HepG2 (cell line): ENCODE data around the gene JMJD8. TPM values are rescaled to one million over a fixed set of nuclear protein-coding genes. Genes with fewer than 3 reads are reported as not detected.

Source experiments
- ATAC-seq: fragments of 200-7000 bp; cut with Tn5 transposase; 3 replicates; pipeline ENCODE4 v1.9.1; 2020; ENCODE audit warnings: mild to moderate bottlenecking, moderate library complexity
- BruUV-seq: library from RNA; stranded (reverse); fragments of 400-500 nt; replicated peaks from 2 replicates; lab custom pipeline; 2021; lab: Mats Ljungman, UMichigan
- CTCF ChIA-PET: fragments of 300-600 bp; formaldehyde crosslinking; extraction: SDS; loops from one replicate; lab custom pipeline; 2021; ENCODE audit warnings: low total read pairs, inconsistent platforms, low intra/inter-chr PET ratio; lab: Yijun Ruan, JAX
- POLR2A ChIA-PET: fragments of 350-600 bp; sonication (Branson Sonifier 250); formaldehyde crosslinking; loops from one replicate; lab custom pipeline; 2020; ENCODE audit warnings: antibody characterized with exemption, inconsistent platforms; lab: Yijun Ruan, JAX
- DNase-seq: peaks from one replicate; pipeline ENCODE4 v3.0.0-alpha.2; 2015; ENCODE audit warnings: low spot score
- FAIRE-seq: peaks from 3 replicates; lab custom pipeline; 2011; peaks lifted over from hg19 to GRCh38; lab: Jason Lieb, UNC
- H2AFZ ChIP-seq: one replicate; pipeline ENCODE4 v1.6.1; 2011; ENCODE audit warnings: low read length, inconsistent platforms
- H3K27ac ChIP-seq: fragments of 300-600 bp; 3 replicates; pipeline ENCODE4 v1.8.0; 2011; ENCODE audit warnings: mixed run types, mild to moderate bottlenecking, mixed read lengths, low read length, inconsistent platforms; ENCODE audit not compliant: insufficient read depth; ENCODE audit errors: extremely low read length
- H3K27me3 ChIP-seq, 2 experiments: fragments of 200-600 bp in 1 of 2; 2 replicates in 1 of 2; 3 replicates in 1 of 2; pipeline versions ENCODE4 v1.6.0 to v1.8.0; 2011; ENCODE audit warnings: low read length in 2 of 2, mild to moderate bottlenecking in 2 of 2, moderate library complexity in 2 of 2, inconsistent platforms in 1 of 2; ENCODE audit not compliant: insufficient read depth in 2 of 2, control insufficient read depth in 1 of 2
- H3K36me3 ChIP-seq, 2 experiments: fragments of 200-600 bp in 1 of 2; replicated peaks in 1 of 2; 2 replicates in 1 of 2; 3 replicates in 1 of 2; pipeline versions ENCODE4 v1.5.1 to v1.8.0; 2011; ENCODE audit warnings: low read length in 2 of 2, inconsistent platforms in 1 of 2; ENCODE audit not compliant: insufficient read depth in 2 of 2, control insufficient read depth in 1 of 2
- H3K4me1 ChIP-seq: 2 replicates; pipeline ENCODE4 v1.5.1; 2012; ENCODE audit warnings: low read length, inconsistent platforms; ENCODE audit not compliant: insufficient read depth
- H3K4me2 ChIP-seq: 2 replicates; pipeline ENCODE4 v1.6.0; 2011; ENCODE audit warnings: low read depth, low read length, inconsistent platforms
- H3K4me3 ChIP-seq, 3 experiments: fragments of 200-600 bp in 1 of 3; sonication (generic), shearing (Covaris generic) in 1 of 3; replicated peaks in 1 of 3; 2 replicates each; pipeline ENCODE4 v1.5.1; 2011 to 2016; ENCODE audit warnings: low read length in 3 of 3, inconsistent platforms in 2 of 3, low read depth in 2 of 3, mild to moderate bottlenecking in 2 of 3, control low read depth in 1 of 3, mixed read lengths in 1 of 3; ENCODE audit not compliant: insufficient read depth in 1 of 3
- H3K79me2 ChIP-seq: one replicate; pipeline ENCODE4 v1.6.1; 2011; ENCODE audit warnings: low read length, inconsistent platforms; ENCODE audit not compliant: insufficient read depth
- H3K9ac ChIP-seq: 2 replicates; pipeline ENCODE4 v1.6.0; 2011; ENCODE audit warnings: mild to moderate bottlenecking, low read depth, low read length, inconsistent platforms; ENCODE audit not compliant: insufficient read depth
- H3K9me3 ChIP-seq: 2 replicates; pipeline ENCODE4 v1.5.1; 2012; ENCODE audit warnings: mild to moderate bottlenecking, low read length
- H4K20me1 ChIP-seq: 2 replicates; pipeline ENCODE4 v1.6.0; 2011; ENCODE audit warnings: inconsistent platforms, mild to moderate bottlenecking, low read length, moderate library complexity; ENCODE audit not compliant: insufficient read depth
- AGO1 ChIP-seq: fragments of 200-400 bp; formaldehyde crosslinking; IDR thresholded peaks from 2 replicates; pipeline ENCODE4 v1.6.1; 2017; ENCODE audit warnings: mild to moderate bottlenecking, low read depth, low read length, moderate library complexity; ENCODE audit not compliant: poor library complexity, severe bottlenecking
- ARHGAP35 ChIP-seq: sonication (generic); formaldehyde crosslinking; IDR thresholded peaks from 2 replicates; pipeline ENCODE4 v1.9.0; 2022; ENCODE audit warnings: mild to moderate bottlenecking, inconsistent platforms, moderate library complexity, missing genetic modification reagents, borderline replicate concordance
- BRF2 ChIP-seq: sonication (generic); formaldehyde crosslinking; IDR thresholded peaks from 2 replicates; pipeline ENCODE4 v1.8.1; 2022; ENCODE audit warnings: mild to moderate bottlenecking, missing genetic modification reagents
- CSRNP1 ChIP-seq: sonication (generic); formaldehyde crosslinking; IDR thresholded peaks from 2 replicates; pipeline ENCODE4 v1.8.1; 2023; ENCODE audit warnings: mild to moderate bottlenecking, missing genetic modification reagents
- HNF1A ChIP-seq, 2 experiments: sonication (generic) in 1 of 2; formaldehyde crosslinking in 1 of 2; IDR thresholded peaks; 2 replicates each; pipeline versions ENCODE4 v1.4.0 to v1.6.1; 2016 to 2020; ENCODE audit warnings: borderline replicate concordance in 1 of 2, low read depth in 1 of 2, mild to moderate bottlenecking in 1 of 2, missing genetic modification reagents in 1 of 2
- RBFOX2 ChIP-seq: fragments of 200-400 bp; formaldehyde crosslinking; IDR thresholded peaks from 2 replicates; pipeline ENCODE4 v1.6.1; 2017; ENCODE audit warnings: low read depth, mild to moderate bottlenecking, low read length
- ZNF652 ChIP-seq: IDR thresholded peaks from 2 replicates; pipeline ENCODE4 v1.6.1; 2016; ENCODE audit warnings: low read depth, borderline replicate concordance
- WGBS: methylation state at CpG from one replicate; pipeline ENCODE4 v1.1.6; 2017; ENCODE audit warnings: low lambda C conversion rate; 5-methylcytosine and 5-hydroxymethylcytosine counted together
- in situ Hi-C: cut with HindIII; loops from 2 replicates; pipeline ENCODE4 v1.10.0; 2017; ENCODE audit warnings: low pct_unique_long_range_greater_than_20kb; ENCODE audit not compliant: extremely low pct_ligation_motif_present
- intact Hi-C: fragments of 100-400 bp; cut with micrococcal nuclease; formaldehyde crosslinking; loops from one replicate; pipeline ENCODE4 v1.10.0; 2022; ENCODE audit not compliant: unreplicated experiment
- polyA plus RNA-seq, 8 experiments: library from polyadenylated mRNA; depleted of rRNA in 3 of 8; stranded (reverse) in 7 of 8; unstranded in 1 of 8; fragments of >200 nt; fragmentation: Illumina TruSeq in 4 of 8; extraction: Trizol in 4 of 8; gene quantifications; 2 replicates each; pipeline versions ENCODE4 v1.2.1 to v1.2.3, GENCODE V29; 2011 to 2016; ENCODE audit warnings: low read depth in 4 of 8, missing spikeins in 1 of 8, mixed read lengths in 1 of 8; ENCODE audit not compliant: insufficient read depth in 1 of 8
- total RNA-seq, 5 experiments: library from RNA; depleted of rRNA; stranded (reverse); fragments of >200 nt; fragmentation: Illumina TruSeq; extraction: Trizol; gene quantifications; 2 replicates each; pipeline ENCODE4 v1.2.3, GENCODE V29; 2016; ENCODE audit warnings: low read depth in 1 of 5

Gene JMJD8
- total and polyA plus RNA-seq, 2 of the 13 experiments (the other 11 are each of a cell fraction or from before 2014, with no cell fraction given) = 2.6 to 11.8 TPM

GRCh38 chr16:670485-671352 lies 13.4 kb downstream of the JMJD8 start:
- DNase-seq (no peak), FAIRE-seq (no peak), ATAC-seq (no peak)
- Histone ChIP-seq H3K4me2 (no peak overlapping the region), H4K20me1 (no peaks in the 10 kb centered on the region), H3K4me3 (no peak overlapping the region), H3K9me3 (no peaks in the 10 kb centered on the region), H3K9ac (no peak overlapping the region), H3K27me3 (no peaks in the 10 kb centered on the region), H3K36me3 (peaks cover 22 to 42% of the 10 kb centered on the region in 2 experiments; a peak in 4 of 5 replicates), H3K4me1 (peaks cover 30% of the 10 kb centered on the region), H3K27ac (no peak overlapping the region), H2AFZ (no peak overlapping the region)
- POLR2A ChIA-PET = interaction anchor here (0.9 kb wide), 1 partner anchor 23 kb away, joined by 3 read pairs; no protein-coding TSS in a partner anchor
- intact Hi-C loops = no loop called here
- CTCF ChIA-PET = no interaction called here
- whole genome bisulfite sequencing = 98% methylated on average over 30 of the region's 52 CpGs
- no peak for TF ChIP-seq BRF2 (CRISPR knock-in tag)
- peak; percentile 36; the same call in 1 of the 2 replicates for TF ChIP-seq RBFOX2
- no peak for TF ChIP-seq HNF1A (IDR thresholded peaks at IDR 0.05; ENCODE audit: low read depth)
- TF ChIP-seq HNF1A (CRISPR knock-in tag; IDR thresholded peaks at IDR 0.05; ENCODE audit: borderline replicate concordance) = no peak
- no peak for TF ChIP-seq CSRNP1 (CRISPR knock-in tag)
- TF ChIP-seq ZNF652 (CRISPR knock-in tag) = no peak
- peak; percentile 89 for TF ChIP-seq AGO1
- TF ChIP-seq ARHGAP35 (CRISPR knock-in tag) = no peak
- TF ChIP-seq, all 625 proteins: peak for 2
- in situ Hi-C loops = no loop called here
- H3K79me2 ChIP-seq = peaks cover 17% of the 10 kb centered on the region
- no TSS peak for BruUV-seq
